Mucosa of rectum (tissue), 2 donors: ENCODE data around the gene FHOD3.

Source experiments
- H3K27ac ChIP-seq, 2 donors: one replicate each; pipeline ENCODE4 v1.7.0; 2013; ENCODE audit warnings: inconsistent platforms in 2 of 2, low read depth in 2 of 2, low read length in 2 of 2
- H3K27me3 ChIP-seq, 2 donors: one replicate each; pipeline ENCODE4 v1.7.0; 2013; ENCODE audit warnings: low read length in 2 of 2; ENCODE audit not compliant: control insufficient read depth in 2 of 2, insufficient read depth in 2 of 2
- H3K36me3 ChIP-seq, 2 donors: one replicate each; pipeline ENCODE4 v1.7.0; 2013; ENCODE audit warnings: low read length in 2 of 2; ENCODE audit not compliant: control insufficient read depth in 2 of 2, insufficient read depth in 2 of 2
- H3K4me1 ChIP-seq, 2 donors: one replicate each; pipeline ENCODE4 v1.7.0; 2013; ENCODE audit warnings: low read length in 2 of 2, mild to moderate bottlenecking in 1 of 2; ENCODE audit not compliant: control insufficient read depth in 2 of 2, insufficient read depth in 2 of 2
- H3K4me3 ChIP-seq, 2 donors: one replicate each; pipeline ENCODE4 v1.7.0; 2013; ENCODE audit warnings: low read length in 2 of 2
- H3K9ac ChIP-seq, 2 donors: one replicate each; pipeline ENCODE4 v1.7.0; 2013; ENCODE audit warnings: low read length in 2 of 2, low read depth in 1 of 2, mild to moderate bottlenecking in 1 of 2
- H3K9me3 ChIP-seq, 2 donors: one replicate each; pipeline ENCODE4 v1.7.0; 2013; ENCODE audit warnings: low read length in 2 of 2; ENCODE audit not compliant: control insufficient read depth in 2 of 2
- donor health status: healthy.
- donor health status: Normal muscosa, but diverticular disease.

Gene FHOD3

GRCh38 chr18:36304723-36305122, 7.2 kb downstream of the FHOD3 start:
- H3K27me3 ChIP-seq, result peaks cover 2 to 3% of the 10 kb centered on the region in 2 donors
- no peak overlapping the region for H3K27ac ChIP-seq
- no peaks in the 10 kb centered on the region for H3K36me3 ChIP-seq
- no peaks in the 10 kb centered on the region for H3K4me1 ChIP-seq
- H3K9me3 ChIP-seq, result no peaks in the 10 kb centered on the region
- no peak overlapping the region for H3K9ac ChIP-seq
- no peak overlapping the region for H3K4me3 ChIP-seq

- Histone ChIP-seq H3K36me3 (no peaks in the 10 kb centered on the region), H3K27me3 (peaks cover 0 to 2% of the 10 kb centered on the region in 2 donors), H3K4me3 (no peak overlapping the region), H3K27ac (no peak overlapping the region), H3K4me1 (no peaks in the 10 kb centered on the region), H3K9me3 (no peaks in the 10 kb centered on the region), H3K9ac (no peak overlapping the region)
Observed at GRCh38 chr18:36305375-36305774, 7.9 kb downstream of the FHOD3 start.

- Histone ChIP-seq H3K27ac (no peak overlapping the region), H3K9me3 (no peaks in the 10 kb centered on the region), H3K4me3 (no peak overlapping the region), H3K9ac (no peak overlapping the region), H3K27me3 (no peaks in the 10 kb centered on the region), H3K36me3 (no peaks in the 10 kb centered on the region), H3K4me1 (no peaks in the 10 kb centered on the region)
Observed at GRCh38 chr18:36307513-36307912, 10.0 kb downstream of the FHOD3 start.

GRCh38 chr18:36308711-36309435, 11.4 kb downstream of the FHOD3 start:
- H3K36me3 ChIP-seq, result no peaks in the 10 kb centered on the region
- no peaks in the 10 kb centered on the region for H3K4me1 ChIP-seq
- H3K4me3 ChIP-seq, result no peak overlapping the region
- H3K9ac ChIP-seq, result no peak overlapping the region
- H3K27me3 ChIP-seq, result no peaks in the 10 kb centered on the region
- H3K27ac ChIP-seq, result no peak overlapping the region
- H3K9me3 ChIP-seq, result no peaks in the 10 kb centered on the region

- H3K27ac ChIP-seq, result no peak overlapping the region
- H3K36me3 ChIP-seq, result no peaks in the 10 kb centered on the region
- H3K4me3 ChIP-seq, result no peak overlapping the region
- H3K9me3 ChIP-seq, result no peaks in the 10 kb centered on the region
- no peaks in the 10 kb centered on the region for H3K27me3 ChIP-seq
- H3K4me1 ChIP-seq, result no peaks in the 10 kb centered on the region
- no peak overlapping the region for H3K9ac ChIP-seq
Observed at GRCh38 chr18:36309436-36310391, 12.2 kb downstream of the FHOD3 start.

GRCh38 chr18:36311026-36311570, 13.6 kb downstream of the FHOD3 start:
- no peaks in the 10 kb centered on the region for H3K4me1 ChIP-seq

GRCh38 chr18:36312806-36313395, 15.4 kb downstream of the FHOD3 start:
- H3K4me1 ChIP-seq, result no peaks in the 10 kb centered on the region
- no peaks in the 10 kb centered on the region for H3K9me3 ChIP-seq
- no peak overlapping the region for H3K9ac ChIP-seq
- H3K4me3 ChIP-seq, result no peak overlapping the region
- no peaks in the 10 kb centered on the region for H3K36me3 ChIP-seq
- no peak overlapping the region for H3K27ac ChIP-seq
- H3K27me3 ChIP-seq, result no peaks in the 10 kb centered on the region

More at GRCh38 chr18:36311026-36311570, 13.6 kb downstream of the FHOD3 start:
- no peaks in the 10 kb centered on the region for H3K27me3 ChIP-seq
- H3K36me3 ChIP-seq, result no peaks in the 10 kb centered on the region
- no peaks in the 10 kb centered on the region for H3K9me3 ChIP-seq
- H3K4me3 ChIP-seq, result no peak overlapping the region
- no peak overlapping the region for H3K9ac ChIP-seq
- H3K27ac ChIP-seq, result no peak overlapping the region

- Histone ChIP-seq H3K4me1 (no peaks in the 10 kb centered on the region), H3K9me3 (no peaks in the 10 kb centered on the region), H3K27ac (no peak overlapping the region)
Observed at GRCh38 chr18:36314098-36314497, 16.6 kb downstream of the FHOD3 start.

GRCh38 chr18:36314754-36315153, 17.2 kb downstream of the FHOD3 start:
- Histone ChIP-seq H3K9ac (no peak overlapping the region), H3K4me1 (no peaks in the 10 kb centered on the region), H3K36me3 (no peaks in the 10 kb centered on the region), H3K4me3 (no peak overlapping the region), H3K27ac (no peak overlapping the region), H3K27me3 (no peaks in the 10 kb centered on the region), H3K9me3 (no peaks in the 10 kb centered on the region)

More at GRCh38 chr18:36314098-36314497, 16.6 kb downstream of the FHOD3 start:
- H3K27me3 ChIP-seq, result no peaks in the 10 kb centered on the region
- no peak overlapping the region for H3K9ac ChIP-seq
- H3K4me3 ChIP-seq, result no peak overlapping the region
- no peaks in the 10 kb centered on the region for H3K36me3 ChIP-seq

GRCh38 chr18:36315736-36316135, 18.2 kb downstream of the FHOD3 start:
- H3K27ac ChIP-seq, result no peak overlapping the region

More at GRCh38 chr18:36315736-36316135, 18.2 kb downstream of the FHOD3 start:
- Histone ChIP-seq H3K36me3 (no peaks in the 10 kb centered on the region), H3K27me3 (no peaks in the 10 kb centered on the region), H3K9me3 (no peaks in the 10 kb centered on the region), H3K4me1 (no peaks in the 10 kb centered on the region), H3K9ac (no peak overlapping the region), H3K4me3 (no peak overlapping the region)
